SU-DHL-6 (cell line): ENCODE data around the gene VILL.

ENCODE experiments used
- EZH2phosphoT487 ChIP-seq: fragments of 200-600 bp; sonication (generic), shearing (Covaris generic); conservative IDR thresholded peaks from 2 replicates; pipeline ENCODE4 v1.6.1; 2018; ENCODE audit warnings: mild to moderate bottlenecking, antibody characterized with exemption, low read length, moderate library complexity, mixed read lengths
- TF ChIP-seq, protein P1 (sequence below): fragments of 200-600 bp; sonication (generic); IDR thresholded peaks from one replicate; pipeline ENCODE4 v1.5.1; 2017; ENCODE audit warnings: antibody characterized with exemption, mild to moderate bottlenecking, low read length, moderate library complexity; ENCODE audit not compliant: insufficient read depth, poor library complexity, severe bottlenecking

DNA sequence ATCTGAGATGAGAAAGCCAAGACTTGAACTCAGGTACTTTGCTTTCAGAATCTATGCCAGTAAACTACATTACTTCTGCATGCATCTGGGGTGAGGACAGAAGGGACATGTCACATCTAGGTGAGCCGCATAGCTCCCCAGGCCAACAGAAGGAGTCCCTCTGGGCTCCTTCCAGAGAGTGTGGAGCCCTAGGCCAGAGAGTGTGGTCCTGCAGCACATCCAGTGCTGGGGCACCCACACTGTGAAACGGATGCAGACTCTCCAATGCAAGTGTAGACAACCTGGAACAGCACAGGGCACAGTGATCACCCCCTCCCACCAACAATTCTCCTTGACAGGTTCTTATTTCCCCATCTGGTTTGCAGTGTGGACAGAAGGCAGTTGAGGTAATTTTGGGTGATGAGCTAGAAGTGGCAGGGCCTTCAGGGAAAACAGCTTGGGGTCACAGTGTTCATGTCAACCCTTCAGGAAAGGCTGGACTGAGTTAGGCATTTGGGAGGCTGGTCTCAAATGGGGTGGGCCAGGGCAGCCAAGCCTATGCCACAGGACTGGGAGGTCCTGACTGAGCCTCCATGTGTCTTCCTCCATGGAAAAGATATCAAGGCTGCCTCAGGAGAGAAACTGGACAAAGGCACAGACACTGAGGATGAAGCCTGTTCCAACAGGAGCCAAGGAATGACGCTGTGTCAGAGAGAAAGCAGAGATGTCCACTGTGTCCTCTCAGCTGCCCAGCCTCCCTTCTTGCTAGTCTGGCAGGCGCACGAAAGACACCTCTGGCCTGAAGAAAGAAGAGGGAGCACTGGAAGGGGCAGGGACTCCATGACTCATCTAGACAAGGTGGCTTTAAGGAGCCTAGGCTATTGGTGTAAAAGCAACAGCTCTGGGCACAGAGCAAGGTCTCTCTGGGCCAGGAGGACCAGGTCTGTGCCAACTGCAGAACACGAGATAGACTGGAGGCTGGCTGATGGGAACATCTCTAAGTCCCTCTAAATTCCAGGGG lies 37.2 kb downstream of the VILL start:
- TF ChIP-seq, protein P1, sequence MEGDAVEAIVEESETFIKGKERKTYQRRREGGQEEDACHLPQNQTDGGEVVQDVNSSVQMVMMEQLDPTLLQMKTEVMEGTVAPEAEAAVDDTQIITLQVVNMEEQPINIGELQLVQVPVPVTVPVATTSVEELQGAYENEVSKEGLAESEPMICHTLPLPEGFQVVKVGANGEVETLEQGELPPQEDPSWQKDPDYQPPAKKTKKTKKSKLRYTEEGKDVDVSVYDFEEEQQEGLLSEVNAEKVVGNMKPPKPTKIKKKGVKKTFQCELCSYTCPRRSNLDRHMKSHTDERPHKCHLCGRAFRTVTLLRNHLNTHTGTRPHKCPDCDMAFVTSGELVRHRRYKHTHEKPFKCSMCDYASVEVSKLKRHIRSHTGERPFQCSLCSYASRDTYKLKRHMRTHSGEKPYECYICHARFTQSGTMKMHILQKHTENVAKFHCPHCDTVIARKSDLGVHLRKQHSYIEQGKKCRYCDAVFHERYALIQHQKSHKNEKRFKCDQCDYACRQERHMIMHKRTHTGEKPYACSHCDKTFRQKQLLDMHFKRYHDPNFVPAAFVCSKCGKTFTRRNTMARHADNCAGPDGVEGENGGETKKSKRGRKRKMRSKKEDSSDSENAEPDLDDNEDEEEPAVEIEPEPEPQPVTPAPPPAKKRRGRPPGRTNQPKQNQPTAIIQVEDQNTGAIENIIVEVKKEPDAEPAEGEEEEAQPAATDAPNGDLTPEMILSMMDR = no peak
- no peak for TF ChIP-seq EZH2phosphoT487
